ENCODE results near the gene IFIT5. TPM values are rescaled to one million over a fixed set of nuclear protein-coding genes. Genes with fewer than 3 reads are reported as not detected.
A peak's percentile ranks its signal among the peaks of the same experiment; 100 is the strongest.
"Not testable (repeated sequence)": the region's sequence is repeated elsewhere in the genome, so short reads cannot be mapped to it uniquely, and the experiment has no call there.

Gene IFIT5
- total and polyA plus RNA-seq, 2 experiments from 2014 or later: 6.5 to 17.1 TPM

- 95% methylated on average over 1 of the region's 1 CpG for WGBS (ENCODE audit: low lambda C conversion rate, missing lambda C conversion rate)
- Histone ChIP-seq H3K79me2 (peaks cover 5% of the 10 kb centered on the region), H3K4me3 (no peak overlapping the region), H3K36me3 (replicated peaks; ENCODE audit: insufficient read depth, low read depth) (no peaks in the 10 kb centered on the region), H3K9me2 (replicated peaks; ENCODE audit: insufficient read depth) (no peaks in the 10 kb centered on the region), H3K9me3 (ENCODE audit: low read depth) (no peaks in the 10 kb centered on the region), H2AFZ (no peak overlapping the region), H3K27me3 (no peaks in the 10 kb centered on the region), H4K20me1 (ENCODE audit: insufficient read depth, poor library complexity, severe bottlenecking) (no peaks in the 10 kb centered on the region), H3K27ac (no peak overlapping the region), H3K4me2 (no peak overlapping the region), H3K4me1 (ENCODE audit: insufficient read depth) (peaks cover 6% of the 10 kb centered on the region)
- DNase-seq (ENCODE audit: low spot score): peak; percentile 37
- TF ChIP-seq EZH2 (IDR thresholded peaks at IDR 0.05; ENCODE audit: borderline replicate concordance) (no peak), EZH2phosphoT487 (IDR thresholded peaks at IDR 0.05; ENCODE audit: low read depth, severe bottlenecking, unreplicated experiment) (no peak), CTCF (IDR thresholded peaks at IDR 0.05; ENCODE audit: poor library complexity) (peak; percentile 50)
Observed at GRCh38 chr10:89389254-89389653, 25.1 kb upstream of the IFIT5 start.

GRCh38 chr10:89390476-89391225, 23.7 kb upstream of the IFIT5 start:
- H4K20me1 ChIP-seq (ENCODE audit: insufficient read depth, poor library complexity, severe bottlenecking): no peaks in the 10 kb centered on the region
- peaks cover 5% of the 10 kb centered on the region for H3K79me2 ChIP-seq
- no peak for DNase-seq (ENCODE audit: low spot score)
- H3K4me2 ChIP-seq: no peak overlapping the region
- no peak overlapping the region for H3K27ac ChIP-seq
- H3K36me3 ChIP-seq (replicated peaks; ENCODE audit: insufficient read depth, low read depth): no peaks in the 10 kb centered on the region
- no peaks in the 10 kb centered on the region for H3K9me2 ChIP-seq (replicated peaks; ENCODE audit: insufficient read depth)
- no peak overlapping the region for H3K4me3 ChIP-seq
- peaks cover 6% of the 10 kb centered on the region for H3K4me1 ChIP-seq (ENCODE audit: insufficient read depth)
- TF ChIP-seq CTCF (IDR thresholded peaks at IDR 0.05; ENCODE audit: poor library complexity) (no peak), EZH2 (IDR thresholded peaks at IDR 0.05; ENCODE audit: borderline replicate concordance) (no peak)
- H3K9me3 ChIP-seq (ENCODE audit: low read depth): no peaks in the 10 kb centered on the region
- H2AFZ ChIP-seq: no peak overlapping the region
- H3K27me3 ChIP-seq: no peaks in the 10 kb centered on the region
- WGBS (ENCODE audit: low lambda C conversion rate, missing lambda C conversion rate): 94% methylated on average over 5 of the region's 5 CpGs

GRCh38 chr10:89391226-89391576, 23.2 kb upstream of the IFIT5 start:
- DNase-seq (ENCODE audit: low spot score); H3K4me3 ChIP-seq; H3K27me3 ChIP-seq; H3K36me3 ChIP-seq (replicated peaks; ENCODE audit: insufficient read depth, low read depth); H4K20me1 ChIP-seq (ENCODE audit: insufficient read depth, poor library complexity, severe bottlenecking); H3K27ac ChIP-seq; H3K9me3 ChIP-seq (ENCODE audit: low read depth); H3K9me2 ChIP-seq (replicated peaks; ENCODE audit: insufficient read depth); H3K79me2 ChIP-seq; H3K4me2 ChIP-seq; H2AFZ ChIP-seq; H3K4me1 ChIP-seq (ENCODE audit: insufficient read depth): not testable (repeated sequence)
- WGBS (ENCODE audit: low lambda C conversion rate, missing lambda C conversion rate): 94% methylated on average over 4 of the region's 4 CpGs

- Histone ChIP-seq H3K27ac (peak within 1 kb of the TSS; percentile 82), H3K36me3 (replicated peaks; ENCODE audit: insufficient read depth, low read depth) (no peaks in the 10 kb centered on the region), H3K79me2 (peaks cover 5% of the 10 kb centered on the region), H3K4me3 (peak within 1 kb of the TSS; percentile 39), H2AFZ (peak within 1 kb of the TSS; percentile 78), H3K4me2 (peak within 1 kb of the TSS; percentile 77), H4K20me1 (ENCODE audit: insufficient read depth, poor library complexity, severe bottlenecking) (no peaks in the 10 kb centered on the region), H3K9me3 (ENCODE audit: low read depth) (no peaks in the 10 kb centered on the region), H3K4me1 (ENCODE audit: insufficient read depth) (peaks cover 6% of the 10 kb centered on the region), H3K27me3 (no peaks in the 10 kb centered on the region), H3K9me2 (replicated peaks; ENCODE audit: insufficient read depth) (no peaks in the 10 kb centered on the region)
- TF ChIP-seq EZH2 (IDR thresholded peaks at IDR 0.05; ENCODE audit: borderline replicate concordance): no peak
- peak; percentile 8 for TF ChIP-seq CTCF (IDR thresholded peaks at IDR 0.05; ENCODE audit: poor library complexity)
- DNase-seq (ENCODE audit: low spot score): peak; percentile 79
- WGBS (ENCODE audit: low lambda C conversion rate, missing lambda C conversion rate): 11% methylated on average over 8 of the region's 8 CpGs
Observed at GRCh38 chr10:89391907-89392756, 22.2 kb upstream of the IFIT5 start, which contains the start of gene IFIT1. Gene IFIT1 (plus strand): TSS chr10:89392623. CDS start chr10:89392713, 90 bp downstream.

Data from hepatocyte (in vitro differentiated cells).